ENCODE measurements around the gene SH2D6. TPM values are rescaled to one million over a fixed set of nuclear protein-coding genes. Genes with fewer than 3 reads are reported as not detected.

Gene SH2D6
- total and polyA plus RNA-seq, 2 experiments from 2014 or later, result 0.31 TPM; not detected in 1

DNA sequence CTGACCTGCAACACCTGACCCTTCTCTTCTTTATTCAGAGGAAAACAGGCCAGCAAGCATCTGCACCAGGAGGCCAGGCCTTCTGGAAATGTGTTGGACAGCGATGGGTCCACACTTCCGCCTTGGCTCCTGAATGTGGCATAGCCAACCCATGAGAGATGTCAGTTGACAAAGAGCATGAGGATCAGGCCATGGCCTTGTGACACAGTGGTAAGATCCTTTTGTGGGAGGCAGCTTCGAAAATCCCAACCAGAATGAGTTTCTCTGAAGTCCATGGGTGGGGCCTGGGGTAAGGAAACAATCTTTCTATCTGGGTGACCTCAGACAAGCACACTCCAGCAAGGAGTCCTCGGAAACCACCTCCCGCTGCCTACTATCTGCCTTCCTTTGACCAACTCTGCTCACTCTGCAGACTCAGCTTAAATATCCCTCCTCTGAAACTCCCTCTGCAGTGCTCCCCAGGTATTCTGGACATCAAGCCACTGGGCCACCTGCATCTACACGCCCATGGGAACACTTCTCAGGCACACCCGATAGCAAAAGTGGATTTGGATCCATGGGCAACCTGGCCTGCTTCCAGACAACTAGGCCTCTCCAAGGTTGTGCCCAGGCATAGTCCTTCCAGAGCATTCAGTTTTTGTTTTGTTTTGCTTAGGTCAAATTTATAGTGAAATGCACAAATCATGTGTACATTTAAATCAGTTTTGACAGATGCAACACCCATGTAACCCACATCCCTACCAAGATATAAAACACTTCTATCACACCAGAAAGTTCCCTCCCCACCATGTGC, 3.6 kb upstream of the SH2D6 start:
- H3K4me1 ChIP-seq (ENCODE audit: insufficient read depth), result peaks cover 35% of the 10 kb centered on the region
- 85 to 88% methylated on average over 7 of the region's 7 CpGs for WGBS, 2 experiments (ENCODE audit: low coverage in 1 of 2, low lambda C conversion rate in 2 of 2, missing lambda C conversion rate in 2 of 2)
- in situ Hi-C loops (cut with MboI), result no loop called here
- H3K9me3 ChIP-seq (ENCODE audit: low read depth), result no peaks in the 10 kb centered on the region
- no peak overlapping the region for H3K27ac ChIP-seq
- H3K36me3 ChIP-seq (ENCODE audit: low read depth), result no peaks in the 10 kb centered on the region
- no peak for TF ChIP-seq EZH2phosphoT487 (IDR thresholded peaks at IDR 0.05; ENCODE audit: insufficient read depth, low read depth)
- TF ChIP-seq EZH2 (IDR thresholded peaks at IDR 0.05; ENCODE audit: insufficient read depth, poor library complexity, severe bottlenecking), result no peak
- H3K9me2 ChIP-seq (ENCODE audit: insufficient read depth), result no peaks in the 10 kb centered on the region
- H3K27me3 ChIP-seq (replicated peaks; ENCODE audit: insufficient read depth), result no peaks in the 10 kb centered on the region
- peaks cover 11% of the 10 kb centered on the region for H3F3A ChIP-seq (ENCODE audit: insufficient read depth)
- H4K20me1 ChIP-seq (ENCODE audit: insufficient read depth), result no peaks in the 10 kb centered on the region
- no peak overlapping the region for H3K9ac ChIP-seq
- no peak overlapping the region for H3K4me2 ChIP-seq (ENCODE audit: unreplicated experiment)
- H3K4me3 ChIP-seq, result no peak overlapping the region
- no peak overlapping the region for H2AFZ ChIP-seq
- H3K79me2 ChIP-seq (ENCODE audit: insufficient read depth), result peaks cover 47% of the 10 kb centered on the region
- no peak for DNase-seq

DNA sequence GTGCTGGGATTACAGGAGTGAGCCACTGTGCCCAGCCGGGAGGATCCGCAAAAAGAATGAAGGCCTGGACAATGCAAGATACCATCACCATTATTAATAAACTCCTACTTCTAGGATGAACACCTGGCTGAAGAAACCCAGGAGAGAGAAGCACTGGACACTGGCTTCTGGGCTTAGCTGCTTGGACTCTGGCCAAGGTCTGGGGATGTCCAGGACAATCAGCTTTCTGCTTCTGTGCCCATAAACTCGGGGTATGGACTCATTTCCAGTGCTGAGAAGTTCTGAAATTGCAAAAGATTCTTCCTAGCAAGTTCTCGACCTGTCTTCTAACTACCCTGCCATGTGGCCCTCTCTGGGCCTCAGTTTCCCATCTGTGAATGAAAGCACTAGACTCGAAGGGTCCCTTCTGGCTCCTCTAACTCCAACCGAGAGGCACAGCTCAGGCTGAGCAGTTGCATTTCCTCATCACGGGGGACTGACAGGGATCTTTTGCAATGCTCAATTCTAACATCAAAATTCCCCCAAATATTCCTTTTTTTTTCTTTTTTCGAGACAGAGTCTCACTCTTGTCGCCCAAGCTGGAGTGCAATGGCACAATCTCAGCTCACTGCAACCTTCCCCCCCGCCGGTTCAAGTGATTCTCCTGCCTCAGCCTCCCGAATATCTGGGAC, 2.4 kb upstream of the SH2D6 start:
- Histone ChIP-seq H2AFZ (no peak overlapping the region), H4K20me1 (ENCODE audit: insufficient read depth) (no peaks in the 10 kb centered on the region), H3K4me2 (ENCODE audit: unreplicated experiment) (no peak overlapping the region), H3K9me2 (ENCODE audit: insufficient read depth) (no peaks in the 10 kb centered on the region), H3F3A (ENCODE audit: insufficient read depth) (peaks cover 12% of the 10 kb centered on the region), H3K27ac (no peak overlapping the region), H3K79me2 (ENCODE audit: insufficient read depth) (peaks cover 37% of the 10 kb centered on the region), H3K27me3 (replicated peaks; ENCODE audit: insufficient read depth) (no peaks in the 10 kb centered on the region), H3K36me3 (ENCODE audit: low read depth) (no peaks in the 10 kb centered on the region), H3K9ac (no peak overlapping the region), H3K4me3 (no peak overlapping the region), H3K9me3 (ENCODE audit: low read depth) (no peaks in the 10 kb centered on the region), H3K4me1 (ENCODE audit: insufficient read depth) (peaks cover 28% of the 10 kb centered on the region)
- no peak for DNase-seq
- in situ Hi-C loops (cut with MboI), result no loop called here
- TF ChIP-seq EZH2 (IDR thresholded peaks at IDR 0.05; ENCODE audit: insufficient read depth, poor library complexity, severe bottlenecking) (no peak), EZH2phosphoT487 (IDR thresholded peaks at IDR 0.05; ENCODE audit: insufficient read depth, low read depth) (no peak)
- 79 to 82% methylated on average over 10 to 12 of the region's 12 CpGs for WGBS, 2 experiments (ENCODE audit: low coverage in 1 of 2, low lambda C conversion rate in 2 of 2, missing lambda C conversion rate in 2 of 2)

DNA sequence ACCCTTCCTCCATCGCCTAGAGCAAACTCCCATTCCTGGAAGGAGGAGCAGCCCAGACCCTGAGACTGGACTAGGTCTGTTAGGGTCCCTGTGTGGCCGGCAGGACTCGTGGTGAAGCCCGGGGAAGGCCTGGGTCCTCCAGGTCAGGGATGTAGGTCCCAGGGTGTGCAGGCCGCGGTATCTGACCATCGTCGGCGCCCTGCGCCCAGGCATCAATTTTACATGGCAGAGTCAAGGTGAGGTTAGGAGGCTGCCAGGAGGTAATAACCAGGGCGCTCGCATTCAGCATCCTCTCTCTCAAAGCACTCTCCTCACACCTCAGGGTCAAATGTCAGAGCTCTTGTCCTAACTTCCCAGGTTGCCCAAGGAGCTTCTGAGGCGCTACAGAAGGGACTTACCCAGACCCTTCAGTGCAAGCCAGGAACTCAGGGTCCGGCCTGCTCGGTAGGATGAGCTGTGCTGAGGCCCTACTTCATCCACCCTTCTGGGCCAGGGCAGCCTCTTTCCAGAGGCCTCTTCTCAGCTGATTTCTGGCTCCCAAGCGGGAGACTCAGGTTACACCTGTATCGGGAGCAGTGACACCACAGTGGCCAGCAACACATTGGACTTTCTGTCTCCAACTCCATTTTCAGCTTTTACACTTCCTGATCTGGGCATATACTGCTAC, 628 bp downstream of the SH2D6 start:
- Histone ChIP-seq H3K36me3 (ENCODE audit: low read depth) (no peaks in the 10 kb centered on the region), H3K79me2 (ENCODE audit: insufficient read depth) (0 out of 2 replicates have a peak, but pooled peaks cover 11% of the 10 kb centered on the region), H4K20me1 (ENCODE audit: insufficient read depth) (no peaks in the 10 kb centered on the region), H3K27me3 (replicated peaks; ENCODE audit: insufficient read depth) (no peaks in the 10 kb centered on the region), H3K9ac (peak overlapping the region; percentile 92), H3F3A (ENCODE audit: insufficient read depth) (0 out of 2 replicates have a peak, but pooled peaks cover 5% of the 10 kb centered on the region), H3K4me3 (peak overlapping the region; percentile 86), H3K27ac (peak overlapping the region; percentile 58), H3K9me3 (ENCODE audit: low read depth) (no peaks in the 10 kb centered on the region), H3K4me1 (ENCODE audit: insufficient read depth) (peaks cover 22% of the 10 kb centered on the region), H3K9me2 (ENCODE audit: insufficient read depth) (no peaks in the 10 kb centered on the region), H2AFZ (peak overlapping the region; percentile 91), H3K4me2 (ENCODE audit: unreplicated experiment) (peak overlapping the region; percentile 86)
- TF ChIP-seq EZH2 (IDR thresholded peaks at IDR 0.05; ENCODE audit: insufficient read depth, poor library complexity, severe bottlenecking), result no peak
- no peak for TF ChIP-seq EZH2phosphoT487 (IDR thresholded peaks at IDR 0.05; ENCODE audit: insufficient read depth, low read depth)
- 53 to 55% methylated on average over 12 to 16 of the region's 17 CpGs for WGBS, 2 experiments (ENCODE audit: low coverage in 1 of 2, low lambda C conversion rate in 2 of 2, missing lambda C conversion rate in 2 of 2)
- DNase-seq, result no peak
- in situ Hi-C loops (cut with MboI), result no loop called here

GRCh38 chr2:85420536-85421259, 2.2 kb downstream of the SH2D6 start:
- Histone ChIP-seq H3K9me3 (ENCODE audit: low read depth) (no peaks in the 10 kb centered on the region), H3K27me3 (replicated peaks; ENCODE audit: insufficient read depth) (no peaks in the 10 kb centered on the region), H3K36me3 (ENCODE audit: low read depth) (no peaks in the 10 kb centered on the region), H3K4me3 (peak overlapping the region; percentile 36), H3K4me2 (ENCODE audit: unreplicated experiment) (peak overlapping the region; percentile 22), H3K9me2 (ENCODE audit: insufficient read depth) (no peaks in the 10 kb centered on the region), H3K27ac (peak overlapping the region; percentile 22), H3K4me1 (ENCODE audit: insufficient read depth) (peaks cover 20% of the 10 kb centered on the region), H2AFZ (peak overlapping the region; percentile 83), H3K79me2 (ENCODE audit: insufficient read depth) (0 out of 2 replicates have a peak, but pooled peaks cover 11% of the 10 kb centered on the region), H3K9ac (peak overlapping the region; percentile 44; the same call in 1 of the 2 replicates), H3F3A (ENCODE audit: insufficient read depth) (0 out of 2 replicates have a peak, but pooled peaks cover 5% of the 10 kb centered on the region), H4K20me1 (ENCODE audit: insufficient read depth) (no peaks in the 10 kb centered on the region)
- WGBS, 2 experiments (ENCODE audit: low coverage in 1 of 2, low lambda C conversion rate in 2 of 2, missing lambda C conversion rate in 2 of 2), result 19 to 22% methylated on average over 19 to 22 of the region's 22 CpGs
- no peak for TF ChIP-seq EZH2phosphoT487 (IDR thresholded peaks at IDR 0.05; ENCODE audit: insufficient read depth, low read depth)
- no peak for TF ChIP-seq EZH2 (IDR thresholded peaks at IDR 0.05; ENCODE audit: insufficient read depth, poor library complexity, severe bottlenecking)
- in situ Hi-C loops (cut with MboI), result loop anchor here (5.0 kb wide), 1 partner anchor 127 kb away; no protein-coding TSS in a partner anchor
- peak; percentile 76 for DNase-seq

Measured in GM23248 (cell line).